Loucy (cell line): ENCODE data around the gene EPHA8.

Experiments
- EZH2phosphoT487 ChIP-seq: fragments of 200-600 bp; IDR thresholded peaks from 2 replicates; pipeline ENCODE4 v1.6.1; 2018; ENCODE audit warnings: antibody characterized with exemption, mild to moderate bottlenecking, moderate library complexity, borderline replicate concordance
- TF ChIP-seq, protein P1 (sequence below): fragments of 200-600 bp; sonication (generic); conservative IDR thresholded peaks from 2 replicates; pipeline ENCODE4 v1.5.1; 2014; ENCODE audit warnings: mild to moderate bottlenecking, antibody characterized with exemption, low read length

DNA sequence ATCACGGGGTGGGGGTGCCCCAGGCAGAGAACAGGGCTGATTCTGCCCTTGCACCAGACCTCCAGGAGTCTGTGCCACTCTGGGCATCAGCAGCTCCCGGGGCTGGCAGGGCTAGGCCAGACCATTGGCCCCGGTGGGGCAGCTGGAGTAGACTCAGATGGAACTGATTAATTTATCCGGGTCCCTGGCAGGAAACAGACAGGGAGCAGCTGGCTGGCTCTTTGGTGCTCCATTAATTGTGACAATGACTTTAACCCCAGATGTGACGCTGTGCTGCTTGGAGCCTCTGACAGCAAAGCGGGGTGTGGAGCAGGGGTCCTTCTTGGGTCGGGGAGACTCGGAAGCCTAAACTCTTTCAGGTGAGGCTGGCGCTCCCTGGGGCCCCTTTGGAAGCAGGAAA is 9.5 kb downstream of the EPHA8 start:
- TF ChIP-seq, protein P1, sequence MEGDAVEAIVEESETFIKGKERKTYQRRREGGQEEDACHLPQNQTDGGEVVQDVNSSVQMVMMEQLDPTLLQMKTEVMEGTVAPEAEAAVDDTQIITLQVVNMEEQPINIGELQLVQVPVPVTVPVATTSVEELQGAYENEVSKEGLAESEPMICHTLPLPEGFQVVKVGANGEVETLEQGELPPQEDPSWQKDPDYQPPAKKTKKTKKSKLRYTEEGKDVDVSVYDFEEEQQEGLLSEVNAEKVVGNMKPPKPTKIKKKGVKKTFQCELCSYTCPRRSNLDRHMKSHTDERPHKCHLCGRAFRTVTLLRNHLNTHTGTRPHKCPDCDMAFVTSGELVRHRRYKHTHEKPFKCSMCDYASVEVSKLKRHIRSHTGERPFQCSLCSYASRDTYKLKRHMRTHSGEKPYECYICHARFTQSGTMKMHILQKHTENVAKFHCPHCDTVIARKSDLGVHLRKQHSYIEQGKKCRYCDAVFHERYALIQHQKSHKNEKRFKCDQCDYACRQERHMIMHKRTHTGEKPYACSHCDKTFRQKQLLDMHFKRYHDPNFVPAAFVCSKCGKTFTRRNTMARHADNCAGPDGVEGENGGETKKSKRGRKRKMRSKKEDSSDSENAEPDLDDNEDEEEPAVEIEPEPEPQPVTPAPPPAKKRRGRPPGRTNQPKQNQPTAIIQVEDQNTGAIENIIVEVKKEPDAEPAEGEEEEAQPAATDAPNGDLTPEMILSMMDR: no peak
- TF ChIP-seq EZH2phosphoT487: no peak
